HG03439 (cell line): ENCODE data around the gene DSCAML1.

Experiments
- ATAC-seq: cut with Tn5 transposase; IDR thresholded peaks from one replicate; pipeline ENCODE4 v1.9.1; 2021; ENCODE audit warnings: mild to moderate bottlenecking, moderate library complexity; ENCODE audit not compliant: unreplicated experiment

The DSCAML1 gene

GRCh38 chr11:117562136-117562535 lies 234.9 kb downstream of the DSCAML1 start:
- no peak for ATAC-seq

- no peak for ATAC-seq
These were observed 236.1 kb downstream of the DSCAML1 start for GRCh38 chr11:117560780-117561530.

DNA sequence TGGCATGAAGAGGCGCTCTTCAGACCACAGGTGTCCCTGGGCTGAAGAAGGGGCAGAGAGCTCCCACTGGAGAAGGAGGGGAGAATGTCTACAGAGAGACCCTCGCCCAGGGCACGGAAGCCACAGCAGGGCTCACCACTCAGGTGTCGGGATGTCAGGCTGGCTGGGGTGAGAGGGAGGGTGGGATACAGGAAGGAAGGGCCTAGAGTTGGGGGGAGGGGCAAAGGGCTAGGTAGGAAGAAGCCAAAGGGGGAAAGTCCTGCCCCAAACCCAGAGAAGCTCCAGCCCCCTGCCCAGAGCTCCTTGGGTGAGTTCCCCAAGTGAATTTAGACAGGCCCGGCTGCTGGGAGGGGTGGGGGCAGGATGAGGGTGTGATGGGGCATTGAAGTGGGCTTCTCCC lies 237.3 kb downstream of the DSCAML1 start:
- ATAC-seq = no peak

DNA sequence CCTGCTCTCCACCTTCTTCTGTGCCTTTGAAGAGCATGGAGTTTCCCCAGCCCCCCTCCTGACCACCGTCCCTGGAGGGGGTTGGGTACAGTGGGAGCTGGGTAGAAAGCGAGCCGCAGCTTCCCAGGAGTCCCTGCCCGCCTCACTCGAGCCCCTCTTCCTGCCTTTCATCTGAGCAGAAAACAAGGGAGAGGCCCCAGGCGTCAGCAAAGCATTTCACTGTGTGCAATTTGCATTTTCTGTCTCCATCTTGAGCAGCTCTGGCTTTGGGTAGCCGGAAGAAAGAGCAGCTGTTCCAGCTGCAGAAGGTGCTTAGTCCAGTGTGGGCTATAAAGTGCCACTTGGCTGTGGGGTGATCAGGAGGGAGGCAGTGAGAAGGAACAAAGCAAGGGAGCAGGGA lies 239.7 kb downstream of the DSCAML1 start:
- ATAC-seq = no peak

- no peak for ATAC-seq
These were observed 242.2 kb downstream of the DSCAML1 start for GRCh38 chr11:117554601-117555333.

DNA sequence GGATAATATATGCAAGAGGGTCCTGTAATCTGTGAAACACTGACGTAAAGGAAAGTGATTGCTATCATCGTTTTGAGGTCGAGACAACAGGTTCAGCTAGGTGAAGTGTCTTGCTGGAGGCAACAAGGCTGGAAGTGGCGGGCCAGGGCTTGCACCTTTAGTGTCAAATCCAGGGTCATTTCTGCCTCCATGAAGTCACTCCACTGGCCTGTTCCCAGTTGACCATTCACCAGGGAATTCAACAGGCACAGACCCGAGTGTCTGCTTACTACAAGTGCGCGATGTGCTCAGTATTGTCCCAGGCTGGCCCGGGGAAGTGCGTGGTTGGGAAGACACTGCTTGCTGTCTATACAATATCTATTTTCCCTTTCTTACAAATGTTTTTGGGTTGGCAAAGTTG lies 244.4 kb downstream of the DSCAML1 start:
- no peak for ATAC-seq

DNA sequence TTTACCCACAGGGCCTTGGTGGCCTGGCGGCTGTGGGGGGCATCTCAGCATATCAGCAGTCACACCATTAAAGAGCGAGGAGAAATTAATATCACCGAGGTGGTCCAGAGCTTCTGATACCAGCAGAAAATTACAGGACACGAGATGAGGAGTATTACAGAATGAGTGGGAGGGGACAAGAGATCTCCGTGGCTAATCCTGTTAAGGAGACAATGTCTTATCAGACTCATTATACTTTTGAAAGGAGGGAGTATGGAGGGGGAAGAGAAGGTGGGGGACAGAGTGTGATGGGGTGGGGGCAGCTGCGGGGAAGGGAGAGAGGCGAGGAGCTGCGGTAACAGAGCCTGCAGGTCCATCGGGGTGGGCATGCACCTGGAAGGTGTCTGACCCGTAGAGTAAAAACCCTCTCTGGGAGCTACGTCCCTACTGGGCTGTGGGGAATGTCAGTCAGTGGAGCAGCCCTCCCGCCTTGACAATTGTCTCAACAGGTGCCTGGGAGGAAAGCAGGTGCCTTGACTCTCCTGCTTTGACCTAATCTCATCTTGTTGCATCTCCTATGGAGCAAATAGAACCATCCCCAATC lies 245.2 kb downstream of the DSCAML1 start:
- no peak for ATAC-seq

DNA sequence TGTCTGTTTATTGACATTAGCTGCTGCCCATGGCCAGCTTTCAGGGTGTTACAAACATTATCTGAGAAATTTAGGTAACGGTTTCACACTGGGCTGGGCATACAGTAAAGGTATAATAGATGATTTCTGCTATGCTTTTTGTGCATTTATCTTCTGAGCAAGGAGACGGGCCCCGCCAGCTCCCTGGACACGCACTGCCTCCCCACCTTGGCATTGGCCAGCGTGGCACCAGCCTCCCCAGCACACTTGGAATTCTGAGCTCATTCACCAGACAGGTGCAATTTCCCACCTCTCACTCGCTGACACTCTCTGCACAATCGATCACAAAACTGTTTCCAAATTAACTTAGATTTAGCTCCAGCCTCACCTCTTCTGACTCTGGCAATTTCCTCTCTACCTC lies 246.6 kb downstream of the DSCAML1 start:
- ATAC-seq = no peak

GRCh38 chr11:117549417-117549816 lies 247.6 kb downstream of the DSCAML1 start:
- ATAC-seq = no peak

GRCh38 chr11:117548876-117549275 lies 248.1 kb downstream of the DSCAML1 start:
- ATAC-seq = no peak

GRCh38 chr11:117547946-117548345 lies 249.1 kb downstream of the DSCAML1 start:
- no peak for ATAC-seq

DNA sequence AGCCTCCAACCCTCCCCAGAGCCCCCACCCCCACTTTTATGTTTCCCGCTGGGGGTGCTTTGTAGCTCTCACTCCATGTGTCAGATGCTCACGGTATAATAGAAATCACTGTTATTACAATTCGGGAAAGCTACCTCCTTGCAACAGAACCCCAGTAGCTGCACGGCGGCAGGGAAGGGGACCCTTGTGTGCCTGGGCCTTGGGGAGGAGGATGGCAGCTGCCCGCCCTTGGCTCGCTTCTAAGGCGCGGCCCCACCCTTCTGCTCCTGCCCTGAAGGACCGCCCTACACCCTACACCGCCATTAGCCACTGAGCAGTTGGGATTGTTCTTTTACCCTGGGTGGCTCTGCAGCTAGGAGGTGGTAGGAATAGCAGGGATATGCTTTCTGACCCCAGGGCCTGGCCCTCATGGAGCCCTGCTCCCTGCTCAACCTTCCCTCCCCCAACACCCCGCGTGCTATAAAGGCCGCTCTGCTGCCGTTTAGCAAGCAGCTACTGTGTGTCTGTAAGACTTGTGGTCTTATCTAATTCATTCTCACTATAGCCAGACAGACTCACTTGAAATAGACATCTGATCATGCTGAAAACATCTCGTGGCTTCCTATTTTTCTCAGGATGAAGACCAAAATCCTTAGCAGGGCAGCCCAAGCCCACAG lies 249.7 kb downstream of the DSCAML1 start:
- no peak for ATAC-seq

- no peak for ATAC-seq
These were observed 250.4 kb downstream of the DSCAML1 start for GRCh38 chr11:117546431-117547194.

GRCh38 chr11:117545706-117546105 lies 251.3 kb downstream of the DSCAML1 start:
- ATAC-seq = no peak

DNA sequence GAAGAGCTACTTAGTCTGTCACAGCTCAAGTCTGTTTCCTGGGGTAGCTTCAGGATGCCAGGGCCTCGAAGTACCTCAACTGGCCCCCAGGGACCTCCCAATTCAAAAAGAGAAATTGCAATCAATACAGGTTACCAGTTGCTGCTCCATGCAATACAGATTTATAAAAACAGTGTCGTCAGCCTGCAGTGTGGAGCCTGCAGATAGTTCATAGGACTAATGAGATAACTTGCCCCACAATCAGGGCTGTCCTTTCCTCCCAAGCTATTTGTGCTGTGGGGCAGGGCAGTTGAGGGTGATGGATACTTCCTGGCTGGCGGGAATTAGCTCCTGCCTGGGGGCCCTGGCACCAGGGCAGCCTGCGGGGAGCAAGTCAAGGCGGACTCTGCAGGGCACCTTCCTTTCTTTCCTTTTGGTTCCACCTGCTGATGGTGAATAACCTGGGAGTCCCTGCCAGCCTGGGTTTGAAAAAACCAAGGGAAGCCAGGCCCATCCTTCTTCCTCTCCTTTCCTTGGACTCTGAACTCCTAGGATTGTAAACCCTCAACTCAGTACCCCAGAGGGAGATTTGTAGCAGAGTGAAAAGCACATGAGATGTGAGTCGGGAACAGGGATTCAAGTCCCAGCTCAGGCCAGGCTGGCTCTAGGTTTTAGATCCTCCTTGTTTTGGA lies 252.8 kb downstream of the DSCAML1 start:
- ATAC-seq = no peak

DNA sequence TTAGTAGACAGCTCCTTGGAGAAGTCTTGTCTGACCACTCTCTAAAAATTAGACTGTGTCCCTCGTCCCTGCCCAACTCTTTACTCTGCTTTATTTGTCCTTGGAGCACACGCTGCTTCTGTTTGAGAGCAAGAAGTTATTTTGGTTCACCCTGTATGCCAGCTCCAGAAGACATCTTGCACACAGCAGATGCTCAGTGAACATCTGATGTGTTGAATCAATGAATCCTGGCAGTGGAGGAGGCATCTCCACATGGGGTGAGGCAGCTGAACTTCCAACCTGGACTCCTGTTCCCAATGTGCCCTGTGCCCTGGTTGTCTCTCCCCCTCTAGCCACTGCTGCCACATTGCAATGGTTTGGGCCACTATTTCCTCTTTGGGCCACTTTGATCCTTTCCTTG lies 255.8 kb downstream of the DSCAML1 start:
- ATAC-seq = no peak

DNA sequence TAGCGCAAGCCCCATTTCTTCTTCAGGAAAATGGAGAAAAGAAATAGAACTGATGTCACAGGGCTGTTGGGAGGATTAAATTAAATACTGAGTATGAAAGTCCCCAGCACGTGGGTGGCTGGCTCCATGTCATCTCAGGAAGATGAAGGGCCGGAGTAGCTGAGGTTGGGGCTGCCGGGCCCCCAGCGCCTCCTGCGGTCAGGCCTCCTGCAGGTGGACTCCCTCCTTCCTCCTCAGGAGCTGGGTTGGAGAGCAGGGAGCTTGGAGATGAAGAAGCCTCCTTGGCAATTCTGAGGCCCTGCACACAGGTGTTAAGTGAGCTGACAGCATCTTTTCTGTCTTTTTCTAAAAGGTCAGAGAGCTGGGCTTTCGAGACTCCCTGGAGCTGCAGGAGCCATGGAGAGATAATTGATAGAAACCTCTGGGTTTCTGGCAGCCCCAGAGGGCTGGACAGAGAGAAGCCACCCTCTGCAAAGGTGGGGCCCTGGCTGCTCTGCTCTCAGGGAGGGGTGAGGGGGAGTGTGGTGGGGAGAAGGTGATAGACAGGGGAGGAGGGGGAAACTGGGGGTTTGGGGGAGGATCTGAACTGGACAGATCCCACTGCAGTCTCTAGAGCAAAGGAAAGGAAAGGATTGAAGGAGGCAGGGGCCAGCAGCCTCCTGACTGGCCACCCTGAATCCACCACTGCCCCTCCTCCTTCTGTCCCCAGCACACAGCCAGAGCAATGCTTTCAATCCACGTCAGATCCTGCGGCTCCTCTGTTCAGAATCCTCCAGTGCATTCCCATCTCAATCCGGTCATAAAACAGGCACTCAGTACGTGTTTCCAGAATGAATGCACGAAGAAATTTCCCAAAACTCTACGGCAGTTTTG lies 258.5 kb downstream of the DSCAML1 start:
- no peak for ATAC-seq

- no peak for ATAC-seq
These were observed 261.1 kb downstream of the DSCAML1 start for GRCh38 chr11:117535850-117536411.
